ENCODE measurements around the gene CEP83. TPM values are rescaled to one million over a fixed set of nuclear protein-coding genes. Genes with fewer than 3 reads are reported as not detected.

The CEP83 gene
- total and polyA plus RNA-seq, 2 donors from 2014 or later, result 3.2 to 17.1 TPM

DNA sequence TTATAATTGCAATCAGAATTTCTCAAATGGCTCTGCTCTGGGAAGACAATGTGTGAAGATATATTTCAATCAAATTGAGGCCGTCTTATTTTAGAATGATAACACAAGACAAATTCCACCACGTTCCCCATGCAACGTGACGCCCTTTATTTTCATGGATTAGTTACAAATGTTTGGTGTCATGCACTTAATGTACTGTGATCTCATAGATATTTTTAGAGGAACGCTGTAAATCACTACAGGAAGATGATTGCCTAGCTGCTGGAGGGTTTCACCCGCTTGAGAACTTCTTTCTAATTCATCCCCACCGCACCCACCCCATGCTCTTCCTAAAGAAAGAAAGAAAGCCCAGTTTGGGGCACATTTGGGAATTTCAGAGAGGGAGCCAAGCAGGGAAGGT is 194.1 kb downstream of the CEP83 start:
- no peak overlapping the region for H3K4me3 ChIP-seq (ENCODE audit: low read length in 3 of 3)
- no peaks in the 10 kb centered on the region for H3K27me3 ChIP-seq (ENCODE audit: control insufficient read depth, insufficient read depth, low read length)
- TF ChIP-seq, protein P1, sequence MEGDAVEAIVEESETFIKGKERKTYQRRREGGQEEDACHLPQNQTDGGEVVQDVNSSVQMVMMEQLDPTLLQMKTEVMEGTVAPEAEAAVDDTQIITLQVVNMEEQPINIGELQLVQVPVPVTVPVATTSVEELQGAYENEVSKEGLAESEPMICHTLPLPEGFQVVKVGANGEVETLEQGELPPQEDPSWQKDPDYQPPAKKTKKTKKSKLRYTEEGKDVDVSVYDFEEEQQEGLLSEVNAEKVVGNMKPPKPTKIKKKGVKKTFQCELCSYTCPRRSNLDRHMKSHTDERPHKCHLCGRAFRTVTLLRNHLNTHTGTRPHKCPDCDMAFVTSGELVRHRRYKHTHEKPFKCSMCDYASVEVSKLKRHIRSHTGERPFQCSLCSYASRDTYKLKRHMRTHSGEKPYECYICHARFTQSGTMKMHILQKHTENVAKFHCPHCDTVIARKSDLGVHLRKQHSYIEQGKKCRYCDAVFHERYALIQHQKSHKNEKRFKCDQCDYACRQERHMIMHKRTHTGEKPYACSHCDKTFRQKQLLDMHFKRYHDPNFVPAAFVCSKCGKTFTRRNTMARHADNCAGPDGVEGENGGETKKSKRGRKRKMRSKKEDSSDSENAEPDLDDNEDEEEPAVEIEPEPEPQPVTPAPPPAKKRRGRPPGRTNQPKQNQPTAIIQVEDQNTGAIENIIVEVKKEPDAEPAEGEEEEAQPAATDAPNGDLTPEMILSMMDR (IDR thresholded peaks at IDR 0.05; ENCODE audit: borderline replicate concordance, extremely low read depth, insufficient read depth), result no peak
- DNase-seq, result no peak
- H3K4me1 ChIP-seq (ENCODE audit: control insufficient read depth in 2 of 3, insufficient read depth in 2 of 3, low read depth in 1 of 3, low read length in 3 of 3), result peaks cover 0 to 9% (median 6%) of the 10 kb centered on the region in 3 donors
- no peak overlapping the region for H3K9ac ChIP-seq (ENCODE audit: low read length in 3 of 3)
- no peaks in the 10 kb centered on the region for H3K36me3 ChIP-seq (ENCODE audit: control insufficient read depth in 2 of 3, insufficient read depth in 3 of 3, low read length in 3 of 3)
- H3K9me3 ChIP-seq (ENCODE audit: control insufficient read depth in 2 of 3, insufficient read depth in 1 of 3, low read length in 3 of 3), result no peaks in the 10 kb centered on the region
- no peak overlapping the region for H3K27ac ChIP-seq (ENCODE audit: low read depth in 2 of 2, low read length in 2 of 2)
- FAIRE-seq, result no peak
- intact Hi-C loops (cut with DNase I), result no loop called here

DNA sequence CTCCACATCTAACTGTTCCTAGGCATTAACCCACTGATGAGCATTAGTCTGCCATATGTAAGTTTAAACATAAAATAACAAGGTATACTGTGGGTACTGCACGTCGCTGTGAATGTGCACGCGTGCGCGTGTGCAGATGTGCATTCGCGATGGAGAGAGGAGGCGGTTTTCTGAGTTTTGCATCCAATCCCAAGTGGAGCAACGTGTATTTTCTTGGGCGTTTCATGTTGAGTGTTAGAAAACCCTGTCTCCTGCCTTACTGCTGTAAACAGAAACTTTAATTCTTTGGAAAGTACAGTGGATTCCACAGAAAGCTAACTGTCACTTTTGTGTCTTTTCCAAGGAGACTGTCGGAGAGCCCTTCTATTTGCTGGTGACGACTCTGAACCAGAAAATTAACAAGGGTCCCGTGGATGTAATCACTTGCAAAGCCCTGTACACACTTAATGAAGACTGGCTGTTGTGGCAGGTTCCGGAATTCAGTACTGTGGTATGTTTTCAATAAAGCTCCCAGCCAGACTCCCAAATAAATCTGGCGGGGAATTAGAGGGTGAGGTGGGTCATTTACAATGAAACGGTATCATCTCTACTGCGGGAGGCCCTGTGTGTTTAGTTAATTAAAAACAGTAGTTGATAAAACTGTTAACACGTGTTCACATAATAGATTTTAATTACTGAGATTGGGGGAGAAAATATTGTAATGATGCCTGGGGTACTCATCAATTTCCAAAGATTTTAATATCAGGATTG is 194.8 kb downstream of the CEP83 start:
- Histone ChIP-seq H3K36me3 (ENCODE audit: control insufficient read depth in 2 of 3, insufficient read depth in 3 of 3, low read length in 3 of 3) (no peaks in the 10 kb centered on the region), H3K4me1 (ENCODE audit: control insufficient read depth in 2 of 3, insufficient read depth in 2 of 3, low read depth in 1 of 3, low read length in 3 of 3) (peaks cover 0 to 9% (median 6%) of the 10 kb centered on the region in 3 donors), H3K9ac (ENCODE audit: low read length in 3 of 3) (no peak overlapping the region), H3K9me3 (ENCODE audit: control insufficient read depth in 2 of 3, insufficient read depth in 1 of 3, low read length in 3 of 3) (no peaks in the 10 kb centered on the region), H3K27me3 (ENCODE audit: control insufficient read depth, insufficient read depth, low read length) (no peaks in the 10 kb centered on the region), H3K27ac (ENCODE audit: low read depth in 2 of 2, low read length in 2 of 2) (no peak overlapping the region), H3K4me3 (ENCODE audit: low read length in 3 of 3) (no peak overlapping the region)
- FAIRE-seq (no peak), DNase-seq (no peak)
- TF ChIP-seq, protein P1 (IDR thresholded peaks at IDR 0.05; ENCODE audit: borderline replicate concordance, extremely low read depth, insufficient read depth), result no peak
- intact Hi-C loops (cut with DNase I), result no loop called here

DNA sequence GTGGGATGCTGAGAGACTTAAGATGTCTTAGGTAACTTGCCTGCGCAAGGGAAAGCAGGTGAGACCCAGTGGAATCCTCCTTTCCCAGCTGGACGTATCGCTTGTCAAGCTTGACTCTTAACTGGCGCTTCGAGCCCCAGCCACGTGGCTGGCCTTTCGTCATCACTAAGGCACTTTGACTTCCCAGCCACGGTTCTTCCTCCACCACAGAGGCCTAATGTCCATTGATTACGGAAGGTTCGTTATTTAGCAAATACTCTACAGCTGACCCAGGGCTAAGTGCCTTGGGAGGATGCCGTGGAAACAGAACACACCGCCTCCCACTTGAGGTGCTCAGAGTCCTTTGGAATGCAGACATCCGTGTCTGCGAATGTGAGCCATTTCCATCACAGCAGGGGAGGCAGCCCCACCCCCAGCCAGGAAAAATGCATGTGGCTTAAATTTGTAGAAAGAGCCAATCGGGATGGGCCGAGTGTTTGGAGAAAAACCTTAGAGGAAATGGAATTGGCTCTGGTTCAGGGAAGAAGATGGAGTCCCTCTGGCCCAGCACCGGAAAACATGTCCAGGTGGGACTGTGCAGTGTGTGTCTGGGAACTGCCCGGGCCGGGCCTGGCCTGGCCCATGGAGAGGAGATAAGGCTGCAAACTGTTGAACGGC is 195.6 kb downstream of the CEP83 start:
- Histone ChIP-seq H3K27ac (ENCODE audit: low read depth in 2 of 2, low read length in 2 of 2) (peak overlapping the region in 1 of 2 donors; percentile 26), H3K36me3 (ENCODE audit: control insufficient read depth in 2 of 3, insufficient read depth in 3 of 3, low read length in 3 of 3) (no peaks in the 10 kb centered on the region), H3K9me3 (ENCODE audit: control insufficient read depth in 2 of 3, insufficient read depth in 1 of 3, low read length in 3 of 3) (no peaks in the 10 kb centered on the region), H3K9ac (ENCODE audit: low read length in 3 of 3) (no peak overlapping the region), H3K4me1 (ENCODE audit: control insufficient read depth in 2 of 3, insufficient read depth in 2 of 3, low read depth in 1 of 3, low read length in 3 of 3) (peaks cover 0 to 9% (median 6%) of the 10 kb centered on the region in 3 donors), H3K27me3 (ENCODE audit: control insufficient read depth, insufficient read depth, low read length) (no peaks in the 10 kb centered on the region), H3K4me3 (ENCODE audit: low read length in 3 of 3) (no peak overlapping the region)
- TF ChIP-seq, protein P1 (IDR thresholded peaks at IDR 0.05; ENCODE audit: borderline replicate concordance, extremely low read depth, insufficient read depth), result no peak
- FAIRE-seq (no peak), DNase-seq (no peak)
- intact Hi-C loops (cut with DNase I), result no loop called here

Data from kidney (tissue), 14 donors.